SK-N-MC (cell line): Measurements from ENCODE around the gene CARMIL1.
"Not testable (repeated sequence)": the region's sequence is repeated elsewhere in the genome, so short reads cannot be mapped to it uniquely, and the experiment has no call there.

ENCODE experiments used
- DNase-seq: peaks from one replicate; pipeline ENCODE4 v3.0.0-alpha.2; 2011; ENCODE audit warnings: low read depth, low spot score
- H3K27ac ChIP-seq: fragments of 200-600 bp; sonication (generic); 2 replicates; pipeline ENCODE4 v1.5.1; 2016; ENCODE audit warnings: mixed run types
- H3K36me3 ChIP-seq: fragments of 200-600 bp; sonication (generic); 2 replicates; pipeline ENCODE4 v1.6.1; 2017; ENCODE audit warnings: antibody characterized with exemption, low read length, mixed read lengths; ENCODE audit not compliant: insufficient read depth
- H3K4me3 ChIP-seq: fragments of 200-600 bp; sonication (generic); 2 replicates; pipeline ENCODE4 v1.5.1; 2016
- H3K9ac ChIP-seq: fragments of 200-600 bp; sonication (generic); 2 replicates; pipeline ENCODE4 v1.8.0; 2017; ENCODE audit warnings: mixed run types, mixed read lengths; ENCODE audit not compliant: insufficient read length
- H3K9me3 ChIP-seq: fragments of 200-600 bp; sonication (generic); 2 replicates; pipeline ENCODE4 v1.6.1; 2017; ENCODE audit warnings: low read depth, mild to moderate bottlenecking, antibody characterized with exemption, low read length, moderate library complexity, mixed read lengths
- EZH2 ChIP-seq: fragments of 200-600 bp; sonication (generic); IDR thresholded peaks from one replicate; pipeline ENCODE4 v1.6.1; 2017; ENCODE audit warnings: antibody characterized with exemption
- FOXP2 ChIP-seq: optimal IDR thresholded peaks from 2 replicates; pipeline ENCODE3; 2011; ENCODE audit warnings: mild to moderate bottlenecking, moderate library complexity; ENCODE audit not compliant: insufficient read depth; ENCODE audit errors: extremely low read length, control extremely low read depth
- POLR2AphosphoS5 ChIP-seq: IDR thresholded peaks from 2 replicates; pipeline ENCODE4 v1.6.1; 2012; ENCODE audit warnings: mild to moderate bottlenecking, low read depth, low read length, borderline replicate concordance

Gene CARMIL1

GRCh38 chr6:25579902-25580495, 300.8 kb downstream of the CARMIL1 start:
- no peak for TF ChIP-seq EZH2
- TF ChIP-seq POLR2AphosphoS5 = no peak
- no peak for TF ChIP-seq FOXP2

DNA sequence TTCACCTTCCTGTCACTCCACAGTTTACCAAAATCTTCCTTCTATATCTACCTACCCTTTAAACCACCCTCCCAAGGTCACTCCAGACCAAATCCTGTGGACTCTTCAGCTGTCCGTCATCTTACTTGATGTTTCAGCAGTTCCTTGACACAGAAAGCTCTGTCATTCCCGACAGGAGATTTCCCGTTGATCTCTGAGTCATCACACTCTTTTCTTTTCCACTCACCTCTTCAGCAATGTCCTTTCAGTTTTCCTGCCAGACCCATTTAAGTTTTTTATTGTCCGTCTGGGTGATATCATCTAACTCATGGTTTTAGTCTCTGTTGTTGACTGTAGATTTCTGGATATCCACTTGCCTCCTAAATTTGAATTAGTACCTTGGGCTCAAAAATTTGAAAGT, 302.9 kb downstream of the CARMIL1 start:
- no peak overlapping the region for H3K27ac ChIP-seq
- no peaks in the 10 kb centered on the region for H3K9me3 ChIP-seq
- DNase-seq = no peak
- TF ChIP-seq POLR2AphosphoS5 = no peak
- TF ChIP-seq FOXP2 = no peak
- no peak for TF ChIP-seq EZH2
- no peaks in the 10 kb centered on the region for H3K36me3 ChIP-seq
- H3K4me3 ChIP-seq = no peak overlapping the region
- no peak overlapping the region for H3K9ac ChIP-seq

More at GRCh38 chr6:25579902-25580495, 300.8 kb downstream of the CARMIL1 start:
- DNase-seq = no peak
- Histone ChIP-seq H3K4me3 (no peak overlapping the region), H3K9me3 (no peaks in the 10 kb centered on the region), H3K36me3 (no peaks in the 10 kb centered on the region), H3K9ac (no peak overlapping the region), H3K27ac (no peak overlapping the region)

GRCh38 chr6:25583099-25583498, 303.9 kb downstream of the CARMIL1 start:
- Histone ChIP-seq H3K36me3 (no peaks in the 10 kb centered on the region), H3K9ac (no peak overlapping the region), H3K27ac (no peak overlapping the region), H3K9me3 (no peaks in the 10 kb centered on the region), H3K4me3 (no peak overlapping the region)
- TF ChIP-seq POLR2AphosphoS5 (no peak), FOXP2 (no peak), EZH2 (no peak)
- DNase-seq = no peak

GRCh38 chr6:25583906-25584305, 304.7 kb downstream of the CARMIL1 start:
- no peak overlapping the region for H3K4me3 ChIP-seq
- H3K9me3 ChIP-seq = no peaks in the 10 kb centered on the region
- TF ChIP-seq EZH2 = no peak
- TF ChIP-seq FOXP2 = no peak
- TF ChIP-seq POLR2AphosphoS5 = no peak
- H3K9ac ChIP-seq = no peak overlapping the region
- H3K27ac ChIP-seq = no peak overlapping the region
- H3K36me3 ChIP-seq = no peaks in the 10 kb centered on the region
- DNase-seq = no peak

- H3K36me3 ChIP-seq = no peaks in the 10 kb centered on the region
- TF ChIP-seq EZH2 (no peak), FOXP2 (no peak)
- H3K9me3 ChIP-seq = no peaks in the 10 kb centered on the region
- no peak overlapping the region for H3K4me3 ChIP-seq
- H3K9ac ChIP-seq = no peak overlapping the region
- H3K27ac ChIP-seq = no peak overlapping the region
- DNase-seq = no peak
These were observed 306.1 kb downstream of the CARMIL1 start for GRCh38 chr6:25585225-25585624.

GRCh38 chr6:25586119-25586518, 306.9 kb downstream of the CARMIL1 start:
- not testable (repeated sequence) for H3K9me3 ChIP-seq, H3K36me3 ChIP-seq, H3K4me3 ChIP-seq, H3K27ac ChIP-seq, H3K9ac ChIP-seq, DNase-seq

- no peak overlapping the region for H3K9ac ChIP-seq
- DNase-seq = no peak
- no peak overlapping the region for H3K27ac ChIP-seq
- no peak overlapping the region for H3K4me3 ChIP-seq
- no peaks in the 10 kb centered on the region for H3K9me3 ChIP-seq
- no peak for TF ChIP-seq EZH2
- no peak for TF ChIP-seq FOXP2
- no peak for TF ChIP-seq POLR2AphosphoS5
- H3K36me3 ChIP-seq = no peaks in the 10 kb centered on the region
These were observed 307.8 kb downstream of the CARMIL1 start for GRCh38 chr6:25586927-25587326.

- Histone ChIP-seq H3K36me3 (no peaks in the 10 kb centered on the region), H3K9me3 (no peaks in the 10 kb centered on the region), H3K9ac (no peak overlapping the region), H3K4me3 (no peak overlapping the region), H3K27ac (no peak overlapping the region)
- DNase-seq = no peak
- TF ChIP-seq EZH2 = no peak
- TF ChIP-seq POLR2AphosphoS5 = no peak
- TF ChIP-seq FOXP2 = no peak
These were observed 311.8 kb downstream of the CARMIL1 start for GRCh38 chr6:25590986-25591385.
